Stimulated activated CD4-positive, alpha-beta T cell treated with anti-CD3 and anti-CD28 coated beads, Interleukin-15, amount 100 ng/mL, for 1 hour (primary cell): ENCODE data around the gene WDR91.
"Not testable (repeated sequence)": the region's sequence is repeated elsewhere in the genome, so short reads cannot be mapped to it uniquely, and the experiment has no call there.

Source experiments
- DNase-seq, 2 donors: peaks; one replicate each; pipeline ENCODE4 v3.0.0-alpha.2; 2020; ENCODE audit warnings: low read depth in 1 of 2, low spot score in 1 of 2

Gene WDR91

GRCh38 chr7:135180122-135180521, 31.2 kb downstream of the WDR91 start:
- DNase-seq, result no peak

DNA sequence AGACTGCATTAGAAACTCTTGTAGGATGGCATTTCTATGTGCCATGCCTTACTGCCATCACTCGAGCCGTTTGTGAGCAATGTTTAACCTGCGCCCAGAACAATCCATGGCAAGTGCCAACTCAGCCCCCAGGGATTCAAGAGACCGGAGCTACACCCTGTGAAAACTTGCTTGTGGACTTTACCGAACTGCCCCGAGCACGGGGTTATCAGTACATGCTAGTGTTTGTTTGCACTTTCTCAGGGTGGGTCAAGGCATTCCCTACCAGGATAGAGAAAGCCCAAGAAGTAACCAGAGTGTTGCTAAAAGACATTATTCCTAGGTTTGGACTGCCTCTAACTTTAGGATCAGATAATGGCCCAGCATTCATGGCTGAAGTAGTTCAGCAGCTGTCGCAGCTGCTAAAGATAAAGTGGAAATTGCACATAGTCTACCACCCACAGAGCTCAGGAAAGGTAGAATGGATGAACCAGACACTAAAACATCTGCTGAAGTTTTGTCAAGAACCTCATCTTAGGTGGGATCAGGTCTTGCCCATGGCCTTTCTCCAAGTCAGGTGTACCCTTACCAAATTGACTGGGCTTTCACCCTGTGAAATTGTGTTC, 31.9 kb downstream of the WDR91 start:
- DNase-seq, result no peak

- no peak for DNase-seq
Observed at GRCh38 chr7:135178364-135178763, 33.0 kb downstream of the WDR91 start.

- no peak for DNase-seq
Observed at GRCh38 chr7:135177028-135177696, 34.2 kb downstream of the WDR91 start.

DNA sequence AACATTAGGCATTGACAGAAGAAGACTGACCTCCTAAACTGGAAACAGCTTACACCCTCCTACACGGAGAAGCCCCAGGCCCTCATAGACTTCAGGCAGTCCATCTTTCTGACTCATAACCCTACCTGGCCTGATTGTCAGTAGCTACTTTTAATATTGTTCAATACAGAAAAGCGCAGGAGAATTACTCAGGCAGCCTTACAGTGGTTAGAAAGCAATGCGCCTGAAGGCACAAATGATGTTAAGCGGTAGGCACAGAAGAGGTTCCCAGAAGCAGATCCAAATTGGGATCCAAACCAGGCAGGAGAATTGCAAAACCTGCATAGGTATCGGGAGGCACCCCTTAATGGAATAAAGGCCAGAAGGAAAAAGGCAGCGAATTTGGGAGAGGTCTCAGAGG, 35.4 kb downstream of the WDR91 start:
- no peak for DNase-seq

DNA sequence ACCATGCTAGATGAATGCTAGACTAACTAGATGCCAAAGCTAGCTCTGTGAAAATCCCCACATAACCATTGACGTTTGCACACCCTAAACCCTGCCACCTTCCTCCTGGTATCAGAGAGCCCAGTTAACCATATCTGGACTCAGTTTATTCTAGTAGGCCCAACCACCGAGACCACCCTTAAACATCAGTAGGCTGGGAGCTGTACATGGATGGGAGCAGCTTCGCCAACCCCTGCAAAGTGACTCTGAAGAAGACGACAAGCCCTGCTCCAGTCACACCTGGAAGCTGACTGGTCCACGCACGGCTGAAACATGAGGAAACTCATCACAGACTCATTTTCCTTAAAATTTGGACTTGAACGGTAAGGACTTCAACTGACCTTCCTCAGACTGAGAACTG, 36.4 kb downstream of the WDR91 start:
- DNase-seq, result no peak

- not testable (repeated sequence) for DNase-seq
Observed at GRCh38 chr7:135173916-135174315, 37.4 kb downstream of the WDR91 start.

DNA sequence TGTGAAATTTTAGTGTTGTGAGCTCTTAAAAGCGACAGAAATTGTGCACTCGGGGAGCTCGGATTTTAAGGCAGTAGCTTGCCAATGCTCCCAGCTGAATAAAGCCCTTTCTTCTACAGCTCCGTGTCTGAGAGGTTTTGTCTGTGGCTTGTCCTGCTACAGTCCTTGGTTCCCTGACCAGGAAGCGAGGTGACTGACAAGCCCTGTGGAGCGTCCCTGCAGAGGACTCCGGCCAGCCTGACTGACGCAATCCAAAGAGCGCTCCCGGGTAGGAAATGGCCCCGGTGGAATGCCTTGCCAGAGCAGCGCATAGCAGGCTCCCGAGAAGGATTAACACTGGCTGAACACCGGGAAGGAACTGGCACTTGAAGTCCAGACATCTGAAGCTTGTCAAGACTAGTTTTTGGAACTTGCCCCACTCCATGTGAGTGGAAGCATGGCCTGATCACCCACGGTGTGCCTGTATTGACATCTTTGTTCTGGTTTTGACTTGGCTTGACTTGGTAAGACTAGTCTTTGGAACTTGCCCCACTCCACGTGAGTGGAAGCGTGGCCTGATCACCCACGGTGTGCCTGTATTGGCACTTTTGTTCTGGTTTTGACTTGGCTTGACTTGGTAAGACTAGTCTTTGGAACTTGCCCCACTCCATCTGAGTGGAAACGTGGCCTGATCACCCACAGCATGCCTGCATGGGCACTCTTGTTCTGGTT, 39.6 kb downstream of the WDR91 start:
- not testable (repeated sequence) for DNase-seq

GRCh38 chr7:135170998-135171481, 40.3 kb downstream of the WDR91 start:
- DNase-seq, result not testable (repeated sequence)

GRCh38 chr7:135170274-135170997, 40.9 kb downstream of the WDR91 start, which contains the start of gene CYREN:
Gene CYREN, minus strand, starts transcription at chr7:135170707. Its CDS starts 1,785 bp downstream, at chr7:135168922.
- DNase-seq, result peak; percentile 78 to 90

- DNase-seq, result peak in 1 of 2 donors; percentile 14
Observed at GRCh38 chr7:135169964-135170273, 41.4 kb downstream of the WDR91 start.

GRCh38 chr7:135169141-135169963, 42.0 kb downstream of the WDR91 start:
- DNase-seq, result peak in 1 of 2 donors; percentile 29

GRCh38 chr7:135168489-135169140, 42.7 kb downstream of the WDR91 start:
- no peak for DNase-seq

DNA sequence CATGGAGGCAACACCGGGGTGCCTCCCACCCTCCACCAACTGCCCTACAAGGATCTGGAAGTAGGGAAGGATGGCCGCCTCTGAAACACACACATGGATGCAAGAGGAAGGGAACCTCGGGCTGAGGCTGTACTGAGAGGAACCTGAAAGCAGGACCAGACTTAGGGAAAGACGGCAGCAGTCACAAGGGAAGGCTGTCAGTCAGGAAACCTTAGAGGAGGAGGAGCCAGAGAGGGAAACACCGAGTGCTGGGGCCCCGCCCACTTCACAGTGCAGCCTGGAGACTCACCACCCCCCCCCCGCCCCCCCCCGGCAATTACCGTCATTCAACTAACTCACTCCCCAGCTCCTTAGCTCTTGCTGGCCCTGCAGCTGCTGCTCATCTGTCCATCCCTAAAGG, 43.3 kb downstream of the WDR91 start:
- DNase-seq, result no peak

DNA sequence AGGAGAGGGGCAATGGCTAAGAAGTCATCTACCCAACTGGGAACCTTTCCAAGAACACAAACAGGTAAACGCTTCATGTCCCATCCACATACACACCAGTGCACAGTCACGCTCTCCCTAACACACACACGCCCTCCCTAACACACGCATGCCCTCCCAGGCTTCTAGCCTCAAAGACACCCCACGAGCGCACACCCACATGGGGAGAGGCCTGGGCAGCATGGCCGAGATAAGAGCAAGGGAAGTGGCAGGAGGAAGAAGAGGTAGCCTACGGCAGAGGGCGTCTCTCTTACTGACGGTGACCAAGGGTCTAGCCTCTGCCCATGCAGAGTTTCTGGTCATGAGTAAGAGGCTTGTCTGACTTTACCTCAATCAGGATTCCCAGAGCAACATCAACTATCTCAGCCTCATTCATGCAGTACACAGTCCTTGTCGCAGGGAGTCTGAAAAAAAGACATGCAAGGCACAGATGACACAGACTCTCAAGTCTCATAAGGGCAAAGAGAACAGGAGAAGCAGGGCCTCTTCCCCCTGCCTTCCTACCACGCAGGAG, 43.9 kb downstream of the WDR91 start:
- no peak for DNase-seq

GRCh38 chr7:135166338-135166990, 44.9 kb downstream of the WDR91 start:
- no peak for DNase-seq

GRCh38 chr7:135165862-135166261, 45.5 kb downstream of the WDR91 start:
- no peak for DNase-seq

GRCh38 chr7:135164357-135165061, 46.8 kb downstream of the WDR91 start:
- no peak for DNase-seq
